ENCODE measurements around the gene PRR5L.

- TF ChIP-seq CTCF (IDR thresholded peaks at IDR 0.05) (no peak), ZFX (IDR thresholded peaks at IDR 0.05; ENCODE audit: borderline replicate concordance) (no peak)
Observed at GRCh38 chr11:36330411-36330810, 34.3 kb downstream of the PRR5L start.

Measured in 22Rv1 (cell line).